Neural cell (in vitro differentiated cells): Measurements from ENCODE around the gene RAET1E.
A peak's percentile ranks its signal among the peaks of the same experiment; 100 is the strongest.

Experiments
- CTCF ChIP-seq: fragments of 450-650 bp; IDR thresholded peaks from 2 replicates; pipeline ENCODE4 v1.5.1; 2014; ENCODE audit warnings: antibody characterized with exemption, mild to moderate bottlenecking, moderate library complexity; ENCODE audit not compliant: poor library complexity, severe bottlenecking
- EP300 ChIP-seq: fragments of 450-650 bp; conservative IDR thresholded peaks from 2 replicates; pipeline ENCODE4 v1.6.1; 2014; ENCODE audit warnings: antibody characterized with exemption, mild to moderate bottlenecking, moderate library complexity; ENCODE audit not compliant: poor library complexity, severe bottlenecking
- EZH2 ChIP-seq: fragments of 200-600, 300-800 bp; shearing (Covaris generic), sonication (generic); IDR thresholded peaks from 2 replicates; pipeline ENCODE4 v1.6.1; 2014; ENCODE audit warnings: antibody characterized with exemption, low read length, borderline replicate concordance, mild to moderate bottlenecking; ENCODE audit not compliant: insufficient read depth, poor library complexity, severe bottlenecking
- MXI1 ChIP-seq: fragments of 450-650 bp; conservative IDR thresholded peaks from 2 replicates; pipeline ENCODE4 v1.6.1; 2014; ENCODE audit warnings: antibody characterized with exemption, mild to moderate bottlenecking; ENCODE audit not compliant: poor library complexity, severe bottlenecking
- POLR2AphosphoS5 ChIP-seq: IDR thresholded peaks from 2 replicates; pipeline ENCODE4 v1.6.1; 2012
- RAD21 ChIP-seq: fragments of 450-650 bp; conservative IDR thresholded peaks from 2 replicates; pipeline ENCODE4 v1.6.1; 2014; ENCODE audit warnings: antibody characterized with exemption, mild to moderate bottlenecking, moderate library complexity
- TAF1 ChIP-seq: IDR thresholded peaks from 2 replicates; pipeline ENCODE4 v1.6.1; 2012; ENCODE audit warnings: low read depth
- TF ChIP-seq, protein P1 (sequence below): IDR thresholded peaks from 2 replicates; pipeline ENCODE4 v1.6.1; 2012; ENCODE audit warnings: borderline replicate concordance

GRCh38 chr6:149938571-149939355 lies 40.9 kb upstream of the RAET1E start:
- TF ChIP-seq CTCF: no peak
- TF ChIP-seq EP300: no peak
- no peak for TF ChIP-seq RAD21
- no peak for TF ChIP-seq MXI1
- TF ChIP-seq EZH2: peak; percentile 75
- no peak for TF ChIP-seq TAF1
- TF ChIP-seq, protein P1, sequence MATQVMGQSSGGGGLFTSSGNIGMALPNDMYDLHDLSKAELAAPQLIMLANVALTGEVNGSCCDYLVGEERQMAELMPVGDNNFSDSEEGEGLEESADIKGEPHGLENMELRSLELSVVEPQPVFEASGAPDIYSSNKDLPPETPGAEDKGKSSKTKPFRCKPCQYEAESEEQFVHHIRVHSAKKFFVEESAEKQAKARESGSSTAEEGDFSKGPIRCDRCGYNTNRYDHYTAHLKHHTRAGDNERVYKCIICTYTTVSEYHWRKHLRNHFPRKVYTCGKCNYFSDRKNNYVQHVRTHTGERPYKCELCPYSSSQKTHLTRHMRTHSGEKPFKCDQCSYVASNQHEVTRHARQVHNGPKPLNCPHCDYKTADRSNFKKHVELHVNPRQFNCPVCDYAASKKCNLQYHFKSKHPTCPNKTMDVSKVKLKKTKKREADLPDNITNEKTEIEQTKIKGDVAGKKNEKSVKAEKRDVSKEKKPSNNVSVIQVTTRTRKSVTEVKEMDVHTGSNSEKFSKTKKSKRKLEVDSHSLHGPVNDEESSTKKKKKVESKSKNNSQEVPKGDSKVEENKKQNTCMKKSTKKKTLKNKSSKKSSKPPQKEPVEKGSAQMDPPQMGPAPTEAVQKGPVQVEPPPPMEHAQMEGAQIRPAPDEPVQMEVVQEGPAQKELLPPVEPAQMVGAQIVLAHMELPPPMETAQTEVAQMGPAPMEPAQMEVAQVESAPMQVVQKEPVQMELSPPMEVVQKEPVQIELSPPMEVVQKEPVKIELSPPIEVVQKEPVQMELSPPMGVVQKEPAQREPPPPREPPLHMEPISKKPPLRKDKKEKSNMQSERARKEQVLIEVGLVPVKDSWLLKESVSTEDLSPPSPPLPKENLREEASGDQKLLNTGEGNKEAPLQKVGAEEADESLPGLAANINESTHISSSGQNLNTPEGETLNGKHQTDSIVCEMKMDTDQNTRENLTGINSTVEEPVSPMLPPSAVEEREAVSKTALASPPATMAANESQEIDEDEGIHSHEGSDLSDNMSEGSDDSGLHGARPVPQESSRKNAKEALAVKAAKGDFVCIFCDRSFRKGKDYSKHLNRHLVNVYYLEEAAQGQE: no peak
- TF ChIP-seq POLR2AphosphoS5: peak; percentile 34
